C4-2B (cell line): Measurements from ENCODE around the gene CASD1.

Experiments used
- ZFX ChIP-seq: fragments of 450-650 bp; IDR thresholded peaks from 2 replicates; pipeline ENCODE4 v1.6.1; 2017
- TF ChIP-seq, protein P1 (sequence below): fragments of 450-650 bp; conservative IDR thresholded peaks from 2 replicates; pipeline ENCODE4 v1.5.1; 2017; ENCODE audit warnings: mild to moderate bottlenecking

DNA sequence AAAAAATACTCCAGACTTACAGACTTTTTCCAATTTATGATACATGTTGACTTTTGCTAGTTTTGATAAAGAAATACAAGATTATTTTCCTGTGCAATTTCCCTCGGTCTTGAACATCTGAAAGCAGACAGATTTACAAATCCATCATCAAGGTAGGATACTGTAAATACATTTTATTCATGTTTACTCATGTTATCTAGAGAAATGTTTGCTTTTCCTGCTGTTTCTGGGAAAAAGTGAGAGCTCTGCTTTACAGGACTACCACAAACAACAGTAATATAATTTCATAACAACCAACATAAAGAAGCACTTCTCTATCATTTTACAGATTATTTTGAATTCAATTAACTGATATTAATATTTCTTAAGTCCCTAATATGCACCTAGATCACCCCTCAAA, 31.7 kb upstream of the CASD1 start:
- TF ChIP-seq, protein P1, sequence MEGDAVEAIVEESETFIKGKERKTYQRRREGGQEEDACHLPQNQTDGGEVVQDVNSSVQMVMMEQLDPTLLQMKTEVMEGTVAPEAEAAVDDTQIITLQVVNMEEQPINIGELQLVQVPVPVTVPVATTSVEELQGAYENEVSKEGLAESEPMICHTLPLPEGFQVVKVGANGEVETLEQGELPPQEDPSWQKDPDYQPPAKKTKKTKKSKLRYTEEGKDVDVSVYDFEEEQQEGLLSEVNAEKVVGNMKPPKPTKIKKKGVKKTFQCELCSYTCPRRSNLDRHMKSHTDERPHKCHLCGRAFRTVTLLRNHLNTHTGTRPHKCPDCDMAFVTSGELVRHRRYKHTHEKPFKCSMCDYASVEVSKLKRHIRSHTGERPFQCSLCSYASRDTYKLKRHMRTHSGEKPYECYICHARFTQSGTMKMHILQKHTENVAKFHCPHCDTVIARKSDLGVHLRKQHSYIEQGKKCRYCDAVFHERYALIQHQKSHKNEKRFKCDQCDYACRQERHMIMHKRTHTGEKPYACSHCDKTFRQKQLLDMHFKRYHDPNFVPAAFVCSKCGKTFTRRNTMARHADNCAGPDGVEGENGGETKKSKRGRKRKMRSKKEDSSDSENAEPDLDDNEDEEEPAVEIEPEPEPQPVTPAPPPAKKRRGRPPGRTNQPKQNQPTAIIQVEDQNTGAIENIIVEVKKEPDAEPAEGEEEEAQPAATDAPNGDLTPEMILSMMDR: no peak
- TF ChIP-seq ZFX: no peak
